Activated CD8-positive, alpha-beta T cell treated with anti-CD3 and anti-CD28 coated beads for 36 hours (primary cell): Measurements from ENCODE around the gene TBCCD1. TPM values are rescaled to one million over a fixed set of nuclear protein-coding genes. Genes with fewer than 3 reads are reported as not detected.

Experiments used
- ATAC-seq: fragments of 200-7000 bp; cut with Tn5 transposase; one replicate; pipeline ENCODE4 v1.10.0; 2021; ENCODE audit warnings: mild to moderate bottlenecking, moderate library complexity
- CTCF ChIA-PET: fragments of 350-600 bp; sonication (Branson Sonifier 250); formaldehyde crosslinking; loops from one replicate; lab custom pipeline; 2021; ENCODE audit warnings: antibody characterized with exemption; lab: Charles Lee
- POLR2A ChIA-PET: fragments of 350-600 bp; sonication (Branson Sonifier 250); formaldehyde crosslinking; loops from one replicate; lab custom pipeline; 2021; ENCODE audit warnings: antibody characterized with exemption; lab: Charles Lee
- DNase-seq: peaks from one replicate; pipeline ENCODE4 v3.0.0-alpha.2; 2020
- H3K27ac Mint-ChIP-seq: one replicate; pipeline ENCODE4 v1.8.0; 2021; ENCODE audit warnings: mild to moderate bottlenecking, mixed read lengths
- H3K27me3 Mint-ChIP-seq: one replicate; pipeline ENCODE4 v1.8.0; 2021; ENCODE audit warnings: mixed read lengths
- H3K36me3 Mint-ChIP-seq: one replicate; pipeline ENCODE4 v1.8.0; 2021; ENCODE audit warnings: low read depth, mixed read lengths
- H3K4me1 Mint-ChIP-seq: one replicate; pipeline ENCODE4 v1.8.0; 2021; ENCODE audit warnings: low read depth, mixed read lengths
- H3K4me3 Mint-ChIP-seq: one replicate; pipeline ENCODE4 v1.8.0; 2021; ENCODE audit warnings: mild to moderate bottlenecking, moderate library complexity, mixed read lengths
- H3K9me3 Mint-ChIP-seq: one replicate; pipeline ENCODE4 v1.8.0; 2021; ENCODE audit warnings: mixed read lengths
- intact Hi-C: fragments of 100-400 bp; cut with micrococcal nuclease; formaldehyde crosslinking; loops from one replicate; pipeline ENCODE4 v1.10.0; 2022
- total RNA-seq, 2 experiments: library from RNA; stranded (reverse); gene quantifications; one replicate each; pipeline ENCODE4 v1.2.3, GENCODE V29; 2021
- TF ChIP-seq, protein P1 (sequence below): fragments of 200-600 bp; IDR thresholded peaks from one replicate; pipeline ENCODE4 v1.8.0; 2022; ENCODE audit warnings: antibody characterized with exemption, mild to moderate bottlenecking

Gene TBCCD1
- total RNA-seq, 2 experiments from 2014 or later = 9.8 to 10.8 TPM

DNA sequence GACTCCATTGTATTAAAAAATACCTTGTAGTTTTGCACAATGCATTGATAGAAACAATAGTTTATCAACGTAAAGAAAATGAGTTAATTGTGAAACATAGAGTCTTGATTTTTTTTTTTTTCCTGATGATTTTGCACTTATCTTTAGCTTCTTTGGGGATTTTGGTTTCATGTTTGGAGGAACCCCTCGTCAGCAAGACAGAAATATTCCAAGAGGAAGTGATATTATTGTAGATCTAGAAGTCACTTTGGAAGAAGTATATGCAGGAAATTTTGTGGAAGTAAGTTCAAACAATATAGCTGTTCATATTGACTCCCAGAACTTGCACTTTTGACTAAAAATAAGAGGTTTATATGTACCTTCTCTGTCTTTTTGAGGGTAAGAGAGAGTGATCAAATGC is 10.4 kb upstream of the TBCCD1 start:
- TF ChIP-seq, protein P1, sequence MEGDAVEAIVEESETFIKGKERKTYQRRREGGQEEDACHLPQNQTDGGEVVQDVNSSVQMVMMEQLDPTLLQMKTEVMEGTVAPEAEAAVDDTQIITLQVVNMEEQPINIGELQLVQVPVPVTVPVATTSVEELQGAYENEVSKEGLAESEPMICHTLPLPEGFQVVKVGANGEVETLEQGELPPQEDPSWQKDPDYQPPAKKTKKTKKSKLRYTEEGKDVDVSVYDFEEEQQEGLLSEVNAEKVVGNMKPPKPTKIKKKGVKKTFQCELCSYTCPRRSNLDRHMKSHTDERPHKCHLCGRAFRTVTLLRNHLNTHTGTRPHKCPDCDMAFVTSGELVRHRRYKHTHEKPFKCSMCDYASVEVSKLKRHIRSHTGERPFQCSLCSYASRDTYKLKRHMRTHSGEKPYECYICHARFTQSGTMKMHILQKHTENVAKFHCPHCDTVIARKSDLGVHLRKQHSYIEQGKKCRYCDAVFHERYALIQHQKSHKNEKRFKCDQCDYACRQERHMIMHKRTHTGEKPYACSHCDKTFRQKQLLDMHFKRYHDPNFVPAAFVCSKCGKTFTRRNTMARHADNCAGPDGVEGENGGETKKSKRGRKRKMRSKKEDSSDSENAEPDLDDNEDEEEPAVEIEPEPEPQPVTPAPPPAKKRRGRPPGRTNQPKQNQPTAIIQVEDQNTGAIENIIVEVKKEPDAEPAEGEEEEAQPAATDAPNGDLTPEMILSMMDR = no peak
- Mint-ChIP-seq H3K27me3 (no peaks in the 10 kb centered on the region), H3K9me3 (no peaks in the 10 kb centered on the region), H3K27ac (no peak overlapping the region), H3K4me1 (peaks cover 29% of the 10 kb centered on the region), H3K4me3 (no peak overlapping the region), H3K36me3 (peaks cover 53% of the 10 kb centered on the region)
- POLR2A ChIA-PET = interaction anchor here (0.8 to 1.2 kb wide), 2 partner anchors 10 to 206 kb away, joined by 4 to 5 read pairs; partner anchors contain the start of genes EIF4A2 and TBCCD1
- intact Hi-C loops = no loop called here
- CTCF ChIA-PET = interaction anchor here (0.6 to 1.3 kb wide), 6 partner anchors 10 to 244 kb away, joined by 3 to 5 read pairs (median 3); partner anchors contain the start of gene TBCCD1
- ATAC-seq = no peak
- no peak for DNase-seq

DNA sequence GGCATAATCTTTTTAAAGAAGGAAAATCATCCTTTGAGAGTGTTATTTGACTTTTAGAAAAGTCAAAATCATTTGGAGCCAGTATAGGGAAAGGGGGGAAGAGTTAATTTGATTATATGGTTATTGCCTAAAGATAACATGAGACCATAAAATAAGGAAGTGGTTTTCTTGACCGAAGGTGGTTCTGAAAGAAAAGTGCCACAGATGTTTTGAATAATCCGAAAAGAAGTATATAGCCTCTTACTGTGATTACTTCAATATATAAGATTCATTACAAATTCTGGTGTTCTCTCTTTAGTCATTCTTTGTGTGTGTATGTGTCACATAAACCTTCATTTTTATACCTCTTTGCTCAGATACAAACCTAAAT is 4.5 kb upstream of the TBCCD1 start:
- no peak for DNase-seq
- peak overlapping the region; percentile 95 for H3K27ac Mint-ChIP-seq
- intact Hi-C loops = no loop called here

DNA sequence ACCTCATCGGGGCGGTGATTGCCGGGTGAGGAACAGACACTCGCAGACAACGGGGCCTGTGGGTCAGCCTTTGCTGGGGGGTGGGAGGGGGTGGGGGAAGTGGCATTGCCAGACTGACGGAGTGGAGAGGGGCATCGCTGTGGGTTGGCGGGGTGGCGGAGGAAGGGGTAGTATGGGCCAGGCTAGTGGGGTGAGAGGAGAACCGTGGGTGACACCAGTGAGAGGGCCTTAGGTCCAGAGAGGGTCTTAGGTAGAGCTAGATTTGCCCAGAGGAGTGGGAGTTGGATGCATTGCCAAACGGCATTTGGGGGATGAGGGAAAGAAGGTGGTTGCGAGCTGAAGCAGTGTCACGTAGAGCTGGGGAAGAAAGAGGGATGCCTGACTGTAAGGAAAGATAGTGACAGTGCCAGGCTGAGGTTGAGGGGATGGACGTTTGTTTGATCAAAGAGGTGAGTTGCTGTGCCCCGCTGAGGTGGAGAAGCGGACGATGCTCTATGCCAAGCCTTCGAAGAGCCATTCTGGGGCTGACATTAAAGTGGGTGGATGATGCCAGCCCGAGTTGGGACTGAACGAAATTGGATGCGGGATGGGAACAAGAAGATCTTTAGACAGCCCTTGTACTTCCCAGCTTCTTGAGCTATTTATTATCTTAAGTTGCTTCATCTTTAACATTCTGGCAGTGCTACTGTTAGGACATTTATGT is 4.0 kb upstream of the TBCCD1 start:
- Mint-ChIP-seq H3K36me3 (peaks cover 22% of the 10 kb centered on the region), H3K4me3 (peak overlapping the region; percentile 93), H3K4me1 (peaks cover 49% of the 10 kb centered on the region), H3K27me3 (no peaks in the 10 kb centered on the region), H3K27ac (peak overlapping the region; percentile 95), H3K9me3 (no peaks in the 10 kb centered on the region)
- ATAC-seq = no peak
- POLR2A ChIA-PET = interaction anchor here (0.8 to 9.8 kb wide), 10 partner anchors 12 to 634 kb away, joined by 3 to 103 read pairs (median 5); partner anchors contain the start of genes EIF4A2 and TRA2B
- TF ChIP-seq, protein P1 = no peak
- DNase-seq = peak; percentile 7
- intact Hi-C loops = no loop called here
- CTCF ChIA-PET = interaction anchor here (0.6 to 10.4 kb wide), 8 partner anchors 10 to 627 kb away, joined by 3 to 113 read pairs (median 4); partner anchors contain the start of genes AHSG and EIF4A2

More for the DNA sequence above, 4.5 kb upstream of the TBCCD1 start:
- Mint-ChIP-seq H3K9me3 (no peaks in the 10 kb centered on the region), H3K4me1 (peaks cover 48% of the 10 kb centered on the region), H3K36me3 (peaks cover 22% of the 10 kb centered on the region), H3K27me3 (no peaks in the 10 kb centered on the region), H3K4me3 (peak overlapping the region; percentile 93)
- no peak for ATAC-seq
- ChIA-PET CTCF (interaction anchor here (1.1 to 10.4 kb wide), 4 partner anchors 31 to 628 kb away, joined by 4 to 113 read pairs (median 6); partner anchors contain the start of gene AHSG), POLR2A (interaction anchor here (1.0 to 9.8 kb wide), 7 partner anchors 13 to 635 kb away, joined by 3 to 103 read pairs (median 5); partner anchors contain the start of genes EIF4A2 and TRA2B)
- TF ChIP-seq, protein P1 = no peak

DNA sequence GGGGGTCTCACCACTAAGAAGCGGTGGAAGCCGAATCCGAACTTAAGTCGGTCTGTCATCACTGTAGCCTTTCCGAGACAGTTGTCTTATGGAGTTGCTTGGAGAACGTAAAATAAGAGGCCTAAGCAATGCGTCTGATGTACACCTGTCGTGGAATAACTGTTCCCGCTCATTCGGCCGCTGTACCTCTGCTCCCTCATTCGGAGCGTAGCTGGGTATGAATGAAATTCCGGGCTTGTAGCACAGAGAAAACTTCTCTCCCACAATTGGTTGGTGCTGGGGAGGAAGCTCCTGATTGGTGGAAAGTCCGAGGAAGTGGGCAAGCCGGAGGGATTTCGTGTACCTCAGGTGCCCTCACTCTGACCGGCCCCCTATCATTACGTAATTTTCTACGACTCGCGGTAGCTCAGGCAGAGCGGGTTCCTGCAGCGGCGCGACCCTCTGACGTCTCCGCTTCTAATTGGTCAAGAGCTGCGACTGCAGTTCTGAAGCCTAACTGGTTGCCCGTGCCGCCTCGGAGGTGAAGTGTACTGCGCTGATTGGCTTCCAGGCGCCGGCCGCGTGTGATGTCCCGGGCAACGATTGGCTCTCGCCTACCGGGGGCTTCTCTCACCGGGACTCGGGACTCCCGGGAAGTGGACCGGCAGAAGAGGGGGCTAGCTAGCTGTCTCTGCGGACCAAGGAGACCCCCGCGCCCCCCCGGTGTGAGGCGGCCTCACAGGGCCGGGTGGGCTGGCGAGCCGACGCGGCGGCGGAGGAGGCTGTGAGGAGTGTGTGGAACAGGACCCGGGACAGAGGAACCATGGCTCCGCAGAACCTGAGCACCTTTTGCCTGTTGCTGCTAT is 3.2 kb upstream of the TBCCD1 start, which contains the start of gene DNAJB11:
Gene DNAJB11 (plus strand): TSS at position 625 of the 845 bp plus-strand sequence. CDS start 178 bp downstream, at position 803.
- POLR2A ChIA-PET = interaction anchor here (0.7 to 9.8 kb wide), 15 partner anchors 11 to 636 kb away, joined by 3 to 103 read pairs (median 5); partner anchors contain the start of genes EIF4A2 and TRA2B
- peak; percentile 100 for DNase-seq
- Mint-ChIP-seq H3K4me1 (peaks cover 54% of the 10 kb centered on the region), H3K4me3 (peak within 1 kb of the TSS; percentile 93), H3K9me3 (no peaks in the 10 kb centered on the region), H3K27me3 (no peaks in the 10 kb centered on the region), H3K36me3 (peaks cover 16% of the 10 kb centered on the region), H3K27ac (peak within 1 kb of the TSS; percentile 95)
- peak; percentile 91 for ATAC-seq
- intact Hi-C loops = no loop called here
- CTCF ChIA-PET = interaction anchor here (0.6 to 10.4 kb wide), 10 partner anchors 9 to 627 kb away, joined by 3 to 113 read pairs (median 4); partner anchors contain the start of genes AHSG and EIF4A2
- TF ChIP-seq, protein P1 = no peak
